HG02642 (cell line): ENCODE measurements around the gene RMI2.
A peak's percentile ranks its signal among the peaks of the same experiment; 100 is the strongest.
"Not testable (repeated sequence)": the region's sequence is repeated elsewhere in the genome, so short reads cannot be mapped to it uniquely, and the experiment has no call there.

Experiments
- ATAC-seq: cut with Tn5 transposase; IDR thresholded peaks from one replicate; pipeline ENCODE4 v1.9.1; 2021; ENCODE audit warnings: mild to moderate bottlenecking; ENCODE audit not compliant: unreplicated experiment, poor library complexity

Gene RMI2

DNA sequence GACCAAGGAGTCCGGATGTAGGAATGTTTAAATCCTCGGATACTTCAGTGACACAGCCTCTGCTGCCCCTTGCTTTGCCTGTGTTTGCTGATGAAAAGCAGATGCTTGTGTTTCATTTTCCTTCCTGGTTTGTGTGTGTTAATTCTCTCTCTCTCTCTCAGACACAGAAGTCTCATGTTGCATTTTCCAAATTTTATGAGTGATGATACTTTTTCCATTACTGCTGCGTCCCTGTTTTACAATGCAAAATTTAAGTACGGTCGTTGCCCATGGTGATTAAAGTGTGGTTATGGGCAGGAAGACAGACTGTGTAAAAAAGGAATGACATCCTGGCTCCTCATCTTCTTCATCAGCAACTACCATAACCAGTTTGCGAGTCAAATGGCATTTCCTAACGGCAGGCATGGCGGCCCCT, 5.7 kb downstream of the RMI2 start:
- no peak for ATAC-seq

DNA sequence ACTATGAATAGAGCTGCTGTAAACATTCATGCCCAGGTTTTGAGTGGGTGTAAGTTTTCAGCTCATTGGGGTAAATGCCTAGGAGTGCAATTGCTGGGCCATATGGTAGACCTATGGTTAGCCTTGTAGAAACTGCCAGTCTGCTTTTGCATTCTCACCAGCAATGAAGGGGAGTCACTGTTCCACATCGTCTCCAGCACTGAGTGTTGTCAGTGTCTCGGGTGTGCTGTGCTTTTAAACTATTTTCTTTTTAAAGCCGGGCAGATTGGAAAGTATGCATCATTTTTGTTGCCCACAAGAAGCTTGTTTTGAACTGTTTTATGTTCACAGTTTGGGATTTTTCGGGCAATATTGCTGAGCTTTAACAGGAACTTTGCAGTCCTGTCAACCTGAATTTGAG, 7.9 kb downstream of the RMI2 start:
- ATAC-seq, result no peak

DNA sequence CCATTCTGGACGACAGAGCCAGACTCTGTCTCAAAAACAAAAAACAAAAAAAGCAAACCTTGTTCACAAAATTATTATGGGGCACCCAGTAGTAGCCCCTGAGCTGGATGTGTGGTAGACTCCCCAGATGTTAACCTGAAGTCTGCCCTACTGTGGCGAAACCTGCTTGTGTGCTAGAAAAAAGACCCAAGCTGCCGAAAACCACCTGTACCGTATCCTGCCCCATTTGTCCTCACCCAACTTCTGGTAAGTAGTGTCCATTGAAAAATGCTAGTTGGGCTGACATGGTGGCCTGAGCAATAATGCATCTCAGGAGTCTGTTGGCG, 9.1 kb downstream of the RMI2 start:
- peak; percentile 43 for ATAC-seq

DNA sequence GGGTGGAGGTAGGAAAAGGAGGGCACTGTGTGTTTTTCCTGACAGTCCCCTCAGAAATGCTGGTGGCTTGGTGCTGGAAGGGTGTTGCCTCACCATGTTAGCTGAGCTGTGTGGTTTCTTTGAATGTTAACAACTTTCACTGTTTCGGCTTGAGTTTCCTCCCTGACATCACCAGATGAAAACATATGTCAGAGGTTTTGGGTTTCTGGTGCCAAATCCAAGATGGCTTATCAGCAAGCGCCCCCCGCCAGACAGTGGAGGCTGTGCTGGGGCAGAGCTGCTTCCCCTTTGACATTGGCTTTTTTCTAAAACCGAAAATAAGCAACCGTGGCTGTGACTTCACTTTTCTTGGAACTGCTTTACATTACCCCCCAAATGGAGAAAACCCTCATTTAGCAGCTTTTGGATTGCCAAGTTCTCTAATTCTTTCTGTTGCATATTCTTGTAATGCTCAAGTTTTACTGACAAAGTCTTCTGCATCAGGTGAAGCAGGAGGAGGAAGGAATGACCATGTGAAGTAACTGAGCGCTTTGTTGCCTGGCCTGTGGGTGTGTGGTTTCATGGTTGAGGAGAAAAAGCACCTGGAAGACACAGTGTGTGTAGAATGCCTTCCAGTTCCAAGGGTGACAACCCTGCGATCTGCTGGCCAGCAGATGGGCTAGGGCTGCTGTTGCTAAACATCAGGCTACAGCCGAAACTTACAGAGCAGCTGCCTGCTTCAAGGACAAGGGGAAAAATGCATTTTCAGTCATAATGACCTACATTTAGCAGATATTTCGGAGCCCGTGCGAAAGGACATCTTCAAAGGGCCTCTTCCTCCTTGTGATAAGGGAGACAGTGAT, 9.7 kb downstream of the RMI2 start:
- peak; percentile 58 for ATAC-seq

DNA sequence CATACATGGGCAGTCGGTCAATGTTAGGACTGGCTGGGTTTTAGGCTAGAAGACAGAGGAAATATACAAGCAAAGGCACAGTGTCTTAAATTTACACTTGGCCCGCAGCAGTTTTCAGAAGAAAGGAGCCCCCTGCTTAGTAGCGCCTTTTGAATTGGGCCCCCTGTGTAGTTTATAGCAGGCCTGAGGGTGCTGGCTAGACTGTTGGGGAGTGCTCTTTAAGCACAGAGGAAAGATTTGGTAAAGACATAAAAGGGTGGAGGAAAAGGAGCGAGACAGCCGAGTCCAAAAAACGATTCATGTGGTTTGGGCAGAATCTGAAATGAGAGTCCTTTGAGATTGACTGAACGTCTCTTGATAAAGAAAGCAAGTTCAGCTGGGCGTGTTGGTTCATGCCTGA, 10.6 kb downstream of the RMI2 start:
- no peak for ATAC-seq

DNA sequence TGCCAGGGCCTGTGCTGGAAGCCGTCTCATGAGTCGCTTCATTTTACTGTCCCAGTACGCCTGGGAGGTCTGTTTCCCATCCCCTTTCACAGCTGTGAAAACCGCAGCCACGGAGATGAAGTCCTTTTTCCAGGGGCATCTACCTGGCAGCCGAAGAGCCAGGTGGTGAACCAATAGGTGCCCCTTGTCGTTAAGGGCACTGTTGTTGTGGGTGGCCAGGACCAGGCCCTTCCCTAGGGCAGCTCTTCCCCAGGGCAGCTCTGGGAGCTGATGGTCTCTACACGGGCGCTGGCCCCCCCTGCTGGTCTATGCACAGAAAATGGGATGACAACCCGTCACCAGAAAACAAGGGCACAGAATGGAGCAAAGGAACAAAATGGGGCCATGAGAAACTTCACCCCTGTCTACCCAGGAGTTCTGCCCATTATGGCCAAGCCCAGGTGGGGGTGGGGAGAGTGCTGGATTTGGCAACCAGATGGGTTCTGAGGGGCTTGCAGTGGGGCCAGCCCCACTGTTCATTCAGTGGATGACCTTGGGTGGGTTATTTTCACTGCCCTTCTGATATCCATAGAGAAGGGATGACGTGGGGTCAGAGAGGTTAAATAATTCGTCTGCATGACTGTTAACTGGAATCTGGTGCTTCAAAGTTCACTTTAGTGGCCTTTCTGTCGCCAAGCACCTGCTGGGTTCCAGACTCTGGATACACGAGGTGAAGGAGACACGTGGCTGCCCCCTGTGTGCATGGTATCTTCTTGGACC, 11.5 kb downstream of the RMI2 start:
- no peak for ATAC-seq

DNA sequence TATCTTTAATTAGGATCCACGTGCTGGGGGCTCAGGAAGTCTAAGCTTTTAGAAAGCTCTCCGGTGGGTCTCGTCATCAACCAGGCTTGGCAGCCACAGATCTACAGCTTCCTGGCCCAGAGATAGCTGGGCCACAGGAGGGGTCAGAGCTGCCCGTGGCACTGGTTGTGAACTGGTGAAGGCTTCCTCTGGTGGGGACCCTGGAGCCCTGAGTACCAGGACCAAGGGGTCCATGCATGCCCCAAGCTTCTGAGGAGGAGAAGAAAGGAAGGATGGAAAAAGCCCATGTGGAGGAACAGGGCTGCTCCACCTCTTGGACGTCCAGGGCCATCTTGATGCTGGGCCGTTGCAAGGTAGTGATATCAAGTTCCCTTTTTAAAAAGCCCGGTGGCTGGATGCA, 13.3 kb downstream of the RMI2 start:
- no peak for ATAC-seq

DNA sequence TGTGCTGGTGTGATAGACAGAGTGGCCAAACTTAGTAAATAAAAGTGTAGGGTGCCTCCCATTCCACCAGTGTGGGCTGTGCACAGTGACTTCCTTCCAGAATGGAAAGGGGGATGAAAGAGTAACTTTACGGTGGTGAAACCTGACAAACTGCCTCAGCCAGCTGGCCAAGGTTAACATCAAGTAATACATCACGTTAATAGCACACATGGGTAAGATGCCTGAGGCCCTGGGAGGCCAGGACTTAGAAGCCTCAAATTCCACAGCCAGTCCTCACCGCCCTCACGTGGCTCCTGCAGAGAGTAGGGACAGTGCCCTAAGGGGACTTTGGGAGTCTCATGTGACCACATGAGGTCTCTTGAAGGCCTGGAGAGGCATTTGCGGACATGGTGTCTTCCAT, 14.1 kb downstream of the RMI2 start:
- no peak for ATAC-seq

DNA sequence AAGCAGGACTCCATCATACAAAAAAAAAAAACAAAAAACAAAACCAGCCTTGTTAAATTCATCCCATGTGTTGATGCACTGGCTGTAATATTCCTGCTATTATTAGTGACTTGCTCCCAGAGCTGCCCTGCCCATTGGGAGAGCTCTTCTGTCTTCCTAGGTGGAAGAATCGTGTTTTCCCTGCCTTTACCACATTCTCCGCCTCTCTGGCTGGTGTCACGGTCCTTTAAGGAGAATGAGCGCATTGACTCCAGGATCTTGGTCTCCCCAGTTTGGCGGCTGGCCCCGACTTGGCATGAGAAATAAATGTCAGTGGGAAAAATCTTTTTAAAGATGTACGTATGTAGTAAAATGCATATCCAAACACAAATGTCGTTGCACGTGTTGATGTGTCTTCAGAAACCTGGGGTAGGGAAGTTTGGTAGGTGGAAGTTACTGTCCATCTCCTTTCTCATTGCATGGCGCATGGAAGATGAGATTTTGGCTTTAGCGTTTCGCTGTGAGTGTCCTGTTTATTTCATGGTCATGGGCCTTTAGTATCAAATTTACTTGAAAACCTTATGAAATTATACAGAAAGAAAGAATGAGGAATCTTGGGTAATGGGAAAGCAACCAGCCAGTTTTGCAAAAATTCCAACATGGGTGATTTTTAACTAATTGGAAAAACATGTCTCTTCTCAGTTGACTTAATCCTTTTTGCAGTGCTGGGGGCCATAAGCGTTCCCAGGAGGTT, 15.5 kb downstream of the RMI2 start:
- ATAC-seq, result no peak

DNA sequence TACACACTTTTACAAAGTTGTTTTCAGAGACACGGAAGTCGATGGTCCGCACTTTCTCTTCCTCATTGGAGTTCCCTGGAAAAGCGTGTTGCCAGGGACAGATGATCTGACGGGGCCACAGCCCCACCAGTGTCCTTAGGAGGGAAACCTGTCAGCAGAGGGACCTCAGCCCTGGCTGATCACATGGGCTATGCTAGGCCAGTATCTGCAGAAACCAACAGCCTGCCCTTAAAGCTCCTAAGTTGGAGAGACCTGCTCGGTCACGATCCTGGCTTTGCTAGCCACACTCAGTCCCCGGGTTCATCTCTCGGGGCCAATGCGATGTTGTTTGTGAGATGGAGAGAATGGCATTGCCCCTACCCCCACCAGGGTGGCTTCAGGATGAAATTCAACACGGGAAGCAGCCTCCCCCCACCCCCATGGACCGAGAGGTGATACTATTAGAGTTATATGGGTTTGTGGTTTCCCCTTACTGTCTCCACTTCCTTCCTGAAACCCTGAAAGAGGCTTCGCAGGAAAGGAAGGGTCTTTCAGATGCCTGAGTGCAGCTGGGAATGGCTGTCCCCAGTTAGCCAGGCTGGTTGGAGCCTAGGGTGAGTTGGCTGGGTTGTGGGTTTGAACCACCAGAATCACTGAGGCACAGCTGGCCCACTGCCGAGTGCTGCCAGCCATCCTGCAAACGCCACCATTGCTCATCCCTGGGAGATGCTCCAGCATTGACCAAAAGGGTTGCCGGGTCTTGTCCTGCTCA, 16.6 kb downstream of the RMI2 start:
- ATAC-seq, result peak; percentile 59

DNA sequence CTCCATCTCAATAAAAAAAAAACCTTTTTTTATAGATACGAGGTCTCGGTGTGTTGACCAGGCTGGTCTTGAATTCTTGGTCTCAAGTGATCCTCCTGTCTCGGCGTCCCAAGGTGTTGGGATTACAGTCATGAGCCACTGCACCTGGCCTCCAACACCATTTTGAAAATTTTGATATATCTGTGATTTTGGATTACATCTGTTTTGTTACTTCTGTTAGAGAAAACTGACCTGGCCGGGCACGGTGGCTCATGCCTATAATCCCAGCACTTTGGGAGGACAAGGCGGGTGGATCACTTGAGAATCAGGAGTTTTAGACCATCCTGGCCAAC, 18.6 kb downstream of the RMI2 start:
- ATAC-seq, result no peak

DNA sequence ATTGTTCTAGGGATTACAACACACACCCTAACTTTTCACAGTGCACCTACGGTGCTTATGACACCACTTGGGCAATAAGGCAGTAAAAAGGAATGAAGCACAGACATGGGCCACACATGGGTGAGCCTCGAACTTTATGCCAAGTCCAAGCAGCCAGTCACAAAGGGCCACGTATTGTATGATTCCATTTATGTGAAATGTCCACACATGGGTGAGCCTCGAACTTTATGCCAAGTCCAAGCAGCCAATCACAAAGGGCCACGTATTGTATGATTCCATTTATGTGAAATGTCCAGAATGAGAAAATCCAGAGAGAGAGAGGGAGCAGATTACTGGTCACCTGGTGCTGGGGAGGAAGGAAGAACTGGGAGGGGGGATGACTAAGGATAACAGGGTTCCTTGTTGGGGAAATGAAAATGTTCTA, 22.2 kb downstream of the RMI2 start:
- no peak for ATAC-seq

DNA sequence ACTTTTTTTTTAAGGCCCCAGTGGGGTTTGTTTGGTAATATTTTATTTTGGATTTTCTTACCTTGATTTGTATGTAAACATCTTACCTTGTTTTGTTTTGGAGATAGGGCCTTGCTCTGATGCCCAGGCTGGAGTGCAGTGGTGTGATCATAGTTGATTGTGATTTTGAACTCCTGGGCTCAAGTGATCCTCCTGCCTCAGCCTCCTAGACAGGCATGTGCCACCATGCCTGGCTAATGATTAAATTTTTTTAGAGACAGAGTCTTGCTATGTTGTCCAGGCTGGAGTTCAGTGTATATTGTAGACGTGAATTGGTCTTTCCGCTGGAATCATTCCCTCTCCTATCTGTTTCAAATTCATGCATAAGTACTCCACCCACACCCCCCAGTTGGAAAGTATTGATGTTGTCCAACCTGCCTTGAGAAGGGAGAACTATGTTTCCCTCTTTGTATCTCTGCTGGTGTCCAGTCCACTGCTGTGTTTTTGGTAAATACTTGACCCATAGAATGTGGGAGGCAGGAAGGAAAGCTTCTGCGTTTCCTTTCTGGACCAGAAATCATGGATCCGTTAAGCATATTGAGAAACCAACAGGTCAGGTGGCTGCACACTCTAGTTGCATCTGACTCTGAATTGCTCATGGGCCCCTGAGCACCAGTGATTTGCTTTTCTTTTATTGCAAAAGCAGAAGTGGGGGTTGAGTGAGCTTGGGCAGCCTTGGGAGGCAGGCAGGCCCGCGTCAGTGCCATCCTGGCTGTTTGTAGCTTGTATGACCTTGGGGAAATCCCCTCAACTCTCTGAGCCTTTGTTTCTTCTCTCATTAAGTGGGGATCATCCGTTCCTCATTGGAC, 25.0 kb downstream of the RMI2 start:
- ATAC-seq, result no peak

DNA sequence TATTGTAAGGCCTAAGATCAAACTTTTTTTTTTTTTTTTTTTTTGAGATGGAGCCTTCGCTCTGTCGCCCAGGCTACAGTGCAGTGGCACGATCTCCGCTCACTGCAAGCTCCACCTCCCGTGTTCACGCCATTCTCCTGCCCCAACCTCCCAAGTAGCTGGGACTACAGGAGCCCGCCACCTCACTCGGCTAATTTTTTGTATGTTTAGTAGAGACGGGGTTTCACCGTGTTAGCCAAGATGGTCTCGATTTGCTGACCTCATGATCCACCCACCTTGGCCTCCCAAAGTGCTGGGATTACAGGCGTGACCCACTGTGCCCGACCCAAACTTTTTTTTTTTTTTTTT, 25.6 kb downstream of the RMI2 start:
- not testable (repeated sequence) for ATAC-seq

DNA sequence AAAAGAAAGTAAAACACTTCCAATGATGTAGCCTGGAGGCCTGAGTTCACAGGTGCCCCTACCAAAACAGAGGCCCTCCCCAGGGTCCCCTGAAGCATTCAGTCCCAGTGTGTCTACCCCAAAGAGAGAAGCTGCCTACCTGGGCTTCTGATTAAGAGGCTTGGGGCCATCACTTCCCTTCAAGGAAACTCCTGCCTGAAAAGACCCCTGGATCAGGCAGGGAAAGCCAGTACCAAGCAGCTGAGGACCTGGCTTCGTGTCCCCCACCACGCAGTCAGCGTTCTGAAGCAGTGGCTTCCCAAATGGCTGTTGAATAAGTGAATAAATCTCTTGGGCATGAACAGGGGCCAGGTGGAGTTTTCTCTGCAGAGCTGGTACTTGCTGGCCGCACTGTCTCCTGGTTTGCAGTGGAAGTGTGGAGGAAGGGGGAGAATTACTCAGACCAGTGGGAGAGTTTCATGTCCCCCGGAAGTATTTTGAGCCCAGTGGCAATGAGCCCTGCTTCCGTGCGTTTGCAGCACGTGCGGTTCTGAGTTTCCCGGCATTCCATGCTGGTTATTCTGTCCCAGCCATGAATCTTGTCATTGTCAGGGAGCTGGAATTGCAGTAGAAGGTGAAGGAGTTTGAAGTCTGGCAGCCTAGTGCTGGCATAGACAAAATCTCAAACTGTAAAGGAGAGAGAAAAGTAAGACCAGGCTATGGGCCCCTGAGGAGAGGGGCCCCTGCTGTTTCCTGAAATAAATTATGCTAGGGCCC, 27.0 kb downstream of the RMI2 start:
- no peak for ATAC-seq

DNA sequence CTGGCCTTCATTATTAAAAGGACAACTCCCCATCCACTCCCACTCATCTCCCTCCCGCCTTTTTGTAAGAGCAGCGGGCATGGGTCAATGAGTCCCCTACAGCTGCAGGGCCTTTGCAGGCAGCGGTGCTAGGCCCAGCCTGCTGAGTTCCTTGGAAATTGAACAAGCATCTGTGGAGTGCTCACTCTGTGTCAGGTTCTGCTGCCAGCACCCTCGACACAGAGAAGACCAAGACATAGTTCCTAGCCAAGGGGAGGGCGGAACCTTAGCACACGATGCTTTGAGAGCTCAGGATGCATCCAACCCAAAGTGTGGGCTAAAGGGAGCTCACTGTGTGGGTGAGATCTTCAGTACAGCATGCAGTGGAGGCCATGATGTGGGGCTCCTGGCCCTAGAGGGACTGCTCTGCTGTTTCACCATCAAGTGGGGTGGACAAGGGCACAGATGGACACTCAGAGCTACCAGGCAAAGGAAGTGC, 27.6 kb downstream of the RMI2 start:
- ATAC-seq, result no peak

DNA sequence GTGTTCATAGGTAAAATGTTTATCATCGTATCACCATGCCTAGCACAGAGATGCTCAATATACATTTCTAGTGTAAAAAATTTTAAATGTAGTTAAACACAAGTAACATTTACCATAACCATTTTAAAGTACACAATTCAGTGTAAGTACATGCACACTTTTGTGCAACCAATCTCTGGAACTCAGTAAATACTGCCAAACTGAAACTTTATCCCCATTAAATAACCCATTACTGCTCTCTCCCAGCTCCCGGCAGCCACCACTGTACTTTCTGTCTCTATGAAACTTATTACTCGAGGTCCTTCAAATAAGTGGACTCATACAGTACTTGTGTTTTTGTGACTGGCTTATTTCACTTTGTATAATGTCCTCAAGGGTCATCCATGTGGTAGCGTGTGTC, 29.0 kb downstream of the RMI2 start:
- ATAC-seq, result no peak

DNA sequence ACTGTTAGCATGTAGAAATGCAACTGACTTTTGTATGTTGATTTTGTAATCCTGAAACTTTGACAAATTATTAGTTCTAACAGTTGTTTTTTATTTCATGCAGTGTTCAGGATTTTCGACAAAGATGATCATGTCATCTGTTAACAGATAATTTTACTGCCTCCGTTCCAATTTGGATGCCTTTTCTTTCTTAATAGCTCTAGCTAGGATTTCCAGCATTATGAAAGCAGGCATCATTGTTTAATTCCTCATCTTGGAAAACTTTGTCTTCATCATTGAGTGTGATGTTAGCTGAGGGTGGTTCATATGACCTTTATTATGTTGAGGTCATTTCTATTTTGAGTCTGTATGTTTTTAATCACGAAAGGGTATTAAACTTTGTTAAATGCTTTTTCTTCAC, 31.9 kb downstream of the RMI2 start:
- ATAC-seq, result no peak

DNA sequence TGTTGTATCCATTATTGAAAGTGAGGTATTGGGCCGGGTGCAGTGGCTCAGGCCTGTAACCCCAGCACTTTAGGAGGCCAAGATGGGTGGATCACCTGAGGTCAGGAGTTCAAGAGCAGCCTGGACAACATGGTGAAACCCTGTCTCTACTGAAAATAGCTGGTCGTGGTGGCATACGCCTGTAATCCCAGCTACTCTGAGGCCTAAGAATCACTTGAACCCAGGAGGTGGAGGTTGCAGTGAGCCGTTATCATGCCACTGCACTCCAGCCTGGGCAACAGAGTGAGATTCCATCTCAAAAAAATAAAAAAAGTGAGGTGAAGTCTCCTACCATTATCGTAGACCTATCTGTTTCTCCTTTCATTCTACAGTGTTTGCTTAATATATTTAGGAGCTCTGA, 33.7 kb downstream of the RMI2 start:
- not testable (repeated sequence) for ATAC-seq
